ENCODE measurements around the gene MOSMO.
"Not testable (repeated sequence)": the region's sequence is repeated elsewhere in the genome, so short reads cannot be mapped to it uniquely, and the experiment has no call there.

MOSMO gene

DNA sequence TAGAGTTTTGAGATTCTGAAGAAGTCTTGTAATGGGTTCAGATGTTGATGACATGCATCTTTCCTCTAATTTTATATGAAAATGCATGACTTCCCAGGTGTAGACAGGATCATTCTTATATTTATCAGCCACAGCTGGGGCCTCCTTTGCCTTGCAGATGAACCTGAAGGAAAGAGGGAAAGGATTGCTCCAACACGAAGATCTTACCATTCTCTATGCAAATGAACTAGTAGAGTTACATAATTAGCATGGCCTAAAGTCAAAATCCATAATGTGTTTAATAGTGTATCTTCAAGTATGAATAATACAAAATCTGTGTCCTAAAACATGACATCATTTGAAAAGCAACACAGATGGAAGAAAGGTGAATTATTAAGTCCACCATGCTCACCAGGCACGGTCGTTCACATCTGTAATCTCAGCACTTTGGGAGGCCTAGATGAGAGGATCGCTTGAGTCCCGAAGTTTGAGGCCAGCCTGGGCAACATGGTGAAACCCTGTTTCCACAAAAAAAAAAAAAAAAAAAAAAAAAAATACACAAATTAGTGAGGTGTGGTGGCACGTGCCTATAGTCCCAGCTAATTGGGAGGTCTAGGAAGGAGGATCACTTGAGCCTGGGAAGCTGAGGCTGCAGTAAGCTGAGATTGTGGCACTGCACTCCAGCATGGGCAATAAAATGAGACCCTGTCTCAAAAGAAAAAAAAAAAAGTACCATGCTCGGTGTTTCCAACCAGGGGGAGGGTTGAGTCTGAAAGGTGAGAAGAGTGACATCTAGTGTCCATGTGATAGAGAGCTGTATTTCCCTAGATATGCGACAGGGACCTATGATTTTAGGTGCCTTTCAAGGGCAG is 90.7 kb downstream of the MOSMO start:
- DNase-seq: peak; percentile 53

DNA sequence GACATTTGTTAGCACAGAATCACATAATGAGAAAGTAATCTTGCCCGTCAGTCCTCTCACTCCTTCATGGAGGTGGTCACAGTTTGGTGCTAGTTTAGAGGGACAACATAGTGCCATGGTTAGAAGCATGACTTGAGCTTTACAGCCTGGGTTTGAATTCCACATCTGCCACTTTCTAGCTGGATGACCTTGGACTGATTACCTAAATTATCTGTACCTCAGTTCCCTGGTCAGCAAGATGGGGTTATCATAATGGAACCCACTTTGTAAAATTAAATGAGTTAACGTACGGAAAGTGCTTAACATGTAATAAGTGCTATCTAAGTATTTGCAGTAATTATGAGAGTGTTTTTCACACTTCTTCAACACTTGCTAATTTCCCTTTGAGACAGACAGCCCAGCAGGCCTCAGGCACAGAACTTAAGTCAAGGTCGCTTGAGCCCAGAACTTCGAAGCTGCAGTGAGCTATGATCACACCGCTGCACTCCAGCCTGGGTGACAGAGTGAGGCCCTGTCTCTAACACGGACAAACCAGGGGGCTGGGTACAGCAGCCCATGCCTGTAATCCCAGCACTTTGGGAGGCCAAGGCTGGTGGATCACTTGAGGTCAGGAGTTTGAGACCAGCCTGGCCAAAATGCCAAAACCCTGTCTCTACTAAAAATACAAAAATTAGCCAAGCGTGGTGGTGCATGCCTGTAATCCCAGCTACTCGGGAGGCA is 91.5 kb downstream of the MOSMO start:
- no peak for DNase-seq

DNA sequence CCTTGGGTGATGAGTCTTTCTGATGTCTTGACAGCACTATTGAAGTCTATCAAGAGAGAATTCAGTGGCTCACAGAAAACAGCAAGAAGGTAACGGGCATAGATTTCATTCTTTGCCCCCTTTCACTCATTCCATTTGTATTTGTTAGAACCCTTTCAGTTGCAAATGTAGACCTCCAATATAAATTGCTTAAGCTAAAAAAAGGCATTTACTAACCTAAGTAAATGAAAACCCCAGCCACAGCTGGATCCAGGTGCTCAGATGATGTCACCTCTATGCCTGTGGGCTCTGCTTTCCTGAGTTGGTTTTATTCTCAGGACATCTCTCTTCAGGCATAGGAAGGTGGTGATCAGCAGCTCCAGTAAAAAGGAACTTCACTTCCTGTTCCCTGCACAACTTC is 95.5 kb downstream of the MOSMO start:
- no peak for DNase-seq

DNA sequence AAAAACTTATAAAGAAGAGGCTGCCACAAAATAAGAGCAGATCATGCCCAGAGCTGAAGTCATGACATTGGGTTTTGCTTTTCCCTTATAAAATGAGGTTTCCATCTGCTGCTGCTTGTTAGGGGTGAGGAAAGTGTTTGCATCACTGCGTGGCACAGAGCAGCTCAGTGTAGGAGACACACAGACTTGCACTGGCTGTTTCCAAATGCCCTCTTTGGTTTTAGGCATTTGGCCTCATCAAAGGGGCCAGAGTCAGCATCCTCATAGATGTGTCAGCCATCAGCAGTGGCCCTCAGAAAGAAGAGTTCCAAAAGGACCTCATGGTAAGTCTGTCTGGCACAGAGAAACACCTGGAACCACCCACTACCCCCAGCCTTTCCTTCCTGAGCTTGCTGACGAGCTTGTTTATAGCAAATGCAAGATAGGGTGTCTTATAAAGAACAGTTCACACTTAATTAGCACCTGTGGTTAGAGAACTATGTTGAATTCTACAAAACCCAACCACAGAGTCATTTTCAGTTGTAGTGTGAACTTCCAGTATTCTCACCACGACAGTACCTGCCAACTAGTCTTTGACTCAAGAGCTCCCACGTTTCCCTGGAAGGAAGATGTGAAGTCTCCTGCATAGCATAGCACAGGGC is 101.5 kb downstream of the MOSMO start:
- peak; percentile 12 for DNase-seq

DNA sequence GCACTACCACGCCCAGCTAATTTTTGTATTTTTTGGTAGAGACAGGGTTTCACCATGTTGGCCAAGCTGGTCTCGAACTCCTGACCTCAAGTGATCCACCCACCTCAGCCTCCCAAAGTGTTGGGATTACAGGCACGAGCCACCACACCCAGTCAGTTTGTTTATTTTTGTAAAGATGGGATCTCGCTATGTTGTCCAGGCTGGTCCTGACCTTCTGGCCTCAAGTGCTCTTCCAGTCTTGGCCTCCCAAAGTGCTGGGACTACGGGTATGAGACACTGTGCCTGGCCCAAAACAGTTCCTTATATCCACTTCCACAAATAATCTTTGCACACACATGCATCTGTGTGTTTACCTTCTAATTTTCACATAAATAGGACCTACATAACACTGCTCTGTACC is 103.7 kb downstream of the MOSMO start:
- DNase-seq: not testable (repeated sequence)

DNA sequence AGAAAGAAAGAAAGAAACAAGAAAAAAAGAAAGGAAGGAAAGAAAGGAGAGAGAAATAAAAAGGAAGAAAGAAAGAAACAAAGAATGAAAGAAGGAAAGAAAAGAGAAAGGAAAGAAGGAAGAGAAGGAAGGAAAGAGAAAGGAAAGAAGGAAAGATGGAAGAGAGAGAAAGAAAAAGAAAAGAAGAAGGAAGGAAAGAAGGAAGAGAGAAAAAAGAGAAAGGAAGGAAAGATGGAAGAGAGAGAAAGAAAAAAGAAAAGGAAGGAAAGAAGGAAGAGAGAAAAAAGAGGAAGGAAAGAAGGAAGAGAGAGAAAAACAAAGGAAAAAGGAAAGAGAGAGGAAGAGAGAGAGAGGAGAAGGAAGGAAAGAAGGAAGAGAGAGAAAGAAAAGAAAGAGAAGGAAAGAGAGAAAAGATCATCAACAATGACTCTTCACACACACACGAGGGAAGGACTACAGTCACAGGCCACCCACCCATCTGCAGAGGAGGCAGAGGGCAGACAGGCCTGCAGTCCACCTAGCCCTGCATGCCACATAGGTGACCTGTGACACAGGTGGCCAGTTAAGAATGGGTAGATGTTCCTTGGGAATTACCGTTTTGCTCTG is 108.3 kb downstream of the MOSMO start:
- DNase-seq: no peak

DNA sequence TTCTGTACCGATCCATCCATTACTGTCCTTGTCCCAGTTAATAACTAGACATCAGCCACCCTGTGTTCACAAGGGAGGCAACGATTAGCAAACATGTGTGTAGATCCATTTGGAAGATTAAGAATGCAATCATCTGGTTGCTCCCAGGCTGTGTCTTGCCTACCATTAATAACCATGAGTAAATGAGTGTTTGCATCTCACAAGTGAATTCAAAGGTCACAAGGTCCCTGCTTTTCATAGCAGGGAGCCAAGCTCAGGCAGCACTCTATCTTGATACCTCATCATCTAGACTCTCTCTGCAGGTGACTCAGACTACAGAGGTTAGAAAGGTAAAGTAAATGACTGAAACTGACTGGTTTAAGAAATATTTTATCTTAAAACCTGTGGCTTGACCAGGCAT is 109.7 kb downstream of the MOSMO start:
- DNase-seq: no peak

DNA sequence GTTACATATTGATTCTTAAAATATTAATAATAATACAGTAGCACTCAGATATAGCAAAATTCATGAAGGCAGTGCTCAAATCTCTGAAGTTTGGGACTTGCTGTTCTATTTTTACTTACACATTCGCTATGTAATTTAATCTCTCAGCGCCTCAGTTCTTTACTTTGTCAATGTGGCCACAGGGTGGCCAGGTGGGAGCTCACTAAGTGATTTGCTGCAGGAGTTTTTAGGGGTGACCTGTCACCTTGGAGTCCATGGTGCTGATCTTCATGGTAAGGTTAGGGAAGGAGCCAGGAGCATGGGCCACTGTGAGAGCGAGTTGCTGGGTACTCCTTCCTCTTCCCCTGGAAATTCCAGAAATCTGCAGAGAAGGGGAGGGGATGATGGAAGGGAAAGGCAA is 112.5 kb downstream of the MOSMO start:
- DNase-seq: no peak

DNA sequence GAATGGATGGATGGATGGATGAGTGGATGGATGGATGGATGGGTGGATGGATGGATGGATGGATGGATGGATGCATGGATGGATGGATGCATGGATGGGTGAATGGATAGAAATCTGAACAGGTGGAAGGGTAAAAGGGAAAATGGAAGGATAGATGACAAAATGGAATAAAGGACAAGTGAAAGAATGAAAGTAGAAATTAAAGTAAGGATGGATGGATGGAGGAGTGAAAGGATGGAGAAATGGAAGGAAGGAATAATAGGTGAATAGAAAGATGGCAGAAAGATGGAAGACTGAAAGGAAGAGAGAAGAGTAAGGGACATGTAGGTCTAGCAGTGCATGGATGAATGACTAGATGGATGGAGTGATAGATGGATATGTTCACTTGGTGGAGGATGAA is 114.3 kb downstream of the MOSMO start:
- DNase-seq: no peak

DNA sequence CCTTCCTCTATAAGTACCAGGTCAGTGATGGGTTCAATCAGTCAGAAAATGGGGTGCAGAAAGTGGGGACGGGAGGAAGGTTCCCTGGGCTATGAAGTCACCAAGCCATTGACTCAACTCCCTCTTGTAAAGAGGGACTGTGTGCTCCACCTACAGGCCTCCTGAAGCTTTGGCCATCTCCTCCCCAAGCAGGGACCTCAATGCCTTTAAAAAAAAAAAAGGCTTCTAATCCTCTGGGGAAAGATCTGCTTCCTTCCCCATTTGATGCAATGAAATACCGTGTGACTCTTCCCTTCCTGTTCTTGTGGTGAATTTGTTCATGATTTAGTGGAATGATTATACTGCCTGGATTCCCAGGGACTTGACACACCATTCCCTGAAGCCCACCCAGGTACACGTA is 115.2 kb downstream of the MOSMO start:
- DNase-seq: no peak

DNA sequence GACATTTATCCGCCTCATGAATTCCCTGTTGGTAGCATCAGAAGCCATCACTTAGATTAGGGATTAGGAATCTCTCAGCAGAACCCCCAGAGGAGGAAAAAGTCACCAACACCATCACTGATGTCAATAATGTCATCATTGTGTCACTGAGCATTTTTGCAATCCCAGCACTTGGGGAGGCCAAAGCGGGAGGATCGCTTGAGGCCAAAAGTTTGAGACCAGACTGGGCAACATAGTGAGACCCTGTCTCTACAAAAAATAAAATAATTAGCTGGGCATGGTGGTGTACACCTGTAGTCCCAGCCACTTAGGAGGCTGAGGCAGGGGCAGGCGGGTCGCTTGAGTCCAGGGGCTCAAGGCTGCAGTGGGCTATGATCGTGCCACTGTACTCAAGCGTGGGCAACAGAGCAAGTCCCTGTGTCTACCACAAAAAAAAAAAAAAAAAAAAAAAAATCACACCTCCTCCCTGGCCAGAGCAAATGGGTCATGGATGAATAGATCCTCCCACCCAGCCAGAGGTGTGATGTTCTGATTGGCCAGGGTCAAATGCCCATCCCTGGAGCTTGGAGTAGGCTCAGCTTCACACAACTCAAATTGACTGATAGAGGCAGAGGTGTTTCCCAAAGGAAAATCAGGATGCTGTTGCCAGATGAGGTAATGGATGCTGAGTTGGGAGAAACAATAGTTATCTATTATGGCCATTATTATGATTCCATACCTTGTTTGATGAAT is 116.0 kb downstream of the MOSMO start:
- DNase-seq: no peak

DNA sequence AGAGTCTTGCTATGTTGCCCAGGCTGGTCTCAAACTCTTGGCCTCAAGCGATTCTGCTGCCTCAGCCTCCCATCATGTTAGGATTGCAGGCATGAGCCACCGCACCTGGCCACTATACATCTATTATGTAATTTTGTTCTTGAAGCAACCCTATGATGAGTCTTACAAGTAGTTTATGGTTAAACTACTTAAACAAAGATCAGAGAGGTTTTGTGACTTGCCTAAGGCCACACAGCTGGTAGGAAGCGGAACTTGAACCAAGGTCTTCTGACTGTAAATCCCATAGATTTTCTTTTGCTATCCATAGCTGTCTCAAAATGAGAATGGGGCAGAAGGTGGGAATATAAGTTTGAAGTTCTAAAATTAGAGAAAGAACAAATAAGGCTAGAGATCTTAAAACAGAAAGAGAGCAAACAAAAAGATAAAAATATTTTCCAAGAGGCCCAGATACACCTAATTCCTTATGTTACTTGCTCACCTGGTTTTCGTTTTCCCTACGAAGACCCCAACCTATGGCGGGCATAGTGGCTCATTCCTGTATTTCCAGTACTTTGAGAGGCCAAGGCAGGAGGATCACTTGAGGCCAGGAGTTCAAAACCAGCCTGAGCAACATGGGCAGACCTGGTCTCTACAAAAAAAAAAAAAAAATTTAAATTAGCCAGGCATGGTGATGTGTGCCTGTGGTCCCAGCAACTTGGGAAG is 116.8 kb downstream of the MOSMO start:
- no peak for DNase-seq

DNA sequence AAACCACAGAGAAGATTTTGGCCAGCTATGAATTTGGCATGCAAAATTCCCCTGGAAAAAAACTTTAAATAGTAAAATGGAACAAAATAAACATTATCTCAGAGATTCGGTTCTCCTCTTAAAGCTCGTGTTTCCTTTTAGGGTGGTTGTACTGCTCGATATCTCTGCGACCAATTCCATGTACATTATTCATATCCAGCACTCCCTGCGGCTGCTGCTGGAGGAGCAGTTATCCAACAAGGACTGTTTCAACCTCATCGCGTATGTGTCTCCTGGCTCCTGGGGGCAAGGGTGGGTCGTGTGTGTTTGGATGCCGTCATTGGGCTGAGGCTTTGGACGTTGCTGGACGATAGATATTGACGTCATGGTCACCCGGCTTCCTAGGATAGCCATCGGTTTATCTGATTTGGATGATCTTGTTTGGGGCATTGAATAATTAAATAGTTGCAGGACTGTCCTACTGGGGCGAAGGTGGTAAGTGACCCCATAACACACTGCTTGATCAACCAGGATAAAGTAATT is 118.2 kb downstream of the MOSMO start:
- DNase-seq: no peak

DNA sequence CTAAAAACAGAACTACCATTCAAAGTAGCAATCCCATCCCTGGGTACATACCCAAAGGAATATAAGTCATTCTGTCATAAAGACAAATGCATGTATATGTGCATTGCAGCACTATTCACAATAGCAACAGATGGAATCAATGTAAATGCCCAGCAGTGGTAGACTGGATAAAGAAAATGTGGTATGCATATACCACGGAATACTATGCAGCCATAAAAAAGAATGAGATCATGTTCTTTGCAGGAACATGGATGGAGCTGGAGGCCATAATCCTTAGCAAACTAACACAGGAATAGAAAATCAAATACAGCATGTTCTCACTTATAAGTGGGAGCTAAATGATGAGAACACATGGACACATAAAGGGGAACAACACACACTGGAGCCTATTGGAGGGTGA is 120.6 kb downstream of the MOSMO start:
- DNase-seq: not testable (repeated sequence)

DNA sequence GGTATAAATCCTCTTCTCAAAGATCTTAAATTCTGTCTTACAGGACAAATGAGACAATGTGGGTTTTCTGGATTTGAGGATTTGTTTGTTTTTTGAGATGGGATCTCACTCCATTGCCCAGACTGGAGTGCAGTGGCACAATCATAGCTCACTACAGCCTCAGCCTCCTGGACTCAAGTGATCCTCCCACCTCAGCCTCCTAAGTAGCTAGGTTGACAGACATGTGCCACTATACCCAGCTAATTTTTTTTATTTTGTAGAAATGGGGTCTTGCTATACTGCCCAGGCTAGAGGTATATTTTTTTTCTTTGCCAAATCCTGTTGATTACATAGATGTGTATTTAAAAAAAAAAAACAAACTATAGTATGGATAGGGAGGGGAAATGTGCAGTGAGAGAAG is 122.6 kb downstream of the MOSMO start:
- DNase-seq: no peak

DNA sequence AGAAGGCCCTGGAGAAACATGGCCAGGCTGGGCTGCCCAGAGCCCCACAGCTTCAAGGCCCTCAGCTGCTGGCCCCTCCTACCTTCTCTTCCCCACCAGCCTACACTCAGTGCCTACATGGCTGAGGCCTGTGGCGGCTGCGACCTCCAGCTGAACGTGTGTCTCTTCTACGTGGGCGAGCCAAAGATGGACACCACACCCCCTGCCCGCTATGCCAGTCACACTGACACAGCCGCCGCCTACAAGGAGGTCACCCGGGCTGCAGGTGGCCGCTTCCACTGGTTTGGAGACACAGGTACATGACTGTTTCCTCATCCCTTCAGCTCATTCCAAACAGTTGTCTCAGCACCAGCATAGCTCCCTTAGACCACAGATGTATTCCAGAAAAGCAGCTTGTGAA is 124.9 kb downstream of the MOSMO start:
- no peak for DNase-seq

Data from CD4-positive, alpha-beta T cell treated with Interleukin-17A for 1 hour (primary cell).